ENCODE results near the gene SLC6A6. TPM values are rescaled to one million over a fixed set of nuclear protein-coding genes. Genes with fewer than 3 reads are reported as not detected.

SLC6A6 gene
- total and polyA plus RNA-seq, 8 donors, result 14.0 to 134 (median 20.8) TPM

GRCh38 chr3:14359348-14359747, 43.1 kb upstream of the SLC6A6 start:
- no peak for DNase-seq

DNA sequence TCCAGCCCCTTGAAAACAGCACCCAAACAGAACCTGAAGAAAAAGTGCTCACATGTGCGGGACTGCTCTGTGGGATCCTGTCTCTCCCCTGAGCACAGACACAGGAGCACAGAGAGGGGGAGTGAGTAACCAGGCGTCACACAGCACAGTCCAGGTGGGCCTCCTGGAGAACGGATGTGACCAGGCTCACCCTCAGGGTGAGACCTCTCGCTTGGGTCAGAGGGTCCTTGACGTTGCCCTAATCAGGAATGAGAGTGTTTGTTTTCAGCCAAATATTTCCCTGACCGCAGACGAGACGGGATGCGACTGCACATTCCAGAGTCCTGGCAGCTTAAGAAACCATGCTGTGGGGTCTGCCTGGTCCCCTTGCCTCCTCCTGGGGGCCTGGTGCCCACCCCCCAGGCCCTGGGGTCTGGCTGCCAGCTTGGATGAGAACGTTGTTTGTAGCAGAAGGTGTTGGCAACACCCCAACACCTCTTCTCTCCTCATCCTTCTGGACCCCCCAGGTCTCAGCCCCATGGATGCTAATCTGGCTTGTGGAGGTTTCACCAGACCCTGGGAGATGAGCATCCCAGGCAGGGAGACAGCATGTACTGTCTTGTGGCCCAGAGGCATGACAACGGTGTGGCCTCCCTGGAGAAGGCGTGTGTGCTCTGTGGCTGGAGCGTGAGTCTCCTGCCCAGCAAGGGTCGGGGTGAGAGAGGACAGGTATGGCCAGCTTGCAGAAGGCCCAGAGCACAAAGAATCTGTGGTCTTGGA, 42.1 kb upstream of the SLC6A6 start:
- H3K27me3 ChIP-seq, result peaks cover 0 to 14% of the 10 kb centered on the region in 2 donors
- no peak overlapping the region for H3K27ac ChIP-seq
- peaks cover 0 to 10% of the 10 kb centered on the region in 2 donors for H3K4me1 ChIP-seq
- intact Hi-C loops (cut with DNase I), result no loop called here
- ATAC-seq (no peak), DNase-seq (no peak)
- H3K36me3 ChIP-seq, result no peaks in the 10 kb centered on the region
- no peak overlapping the region for H3K4me3 ChIP-seq
- TF ChIP-seq, protein P1, sequence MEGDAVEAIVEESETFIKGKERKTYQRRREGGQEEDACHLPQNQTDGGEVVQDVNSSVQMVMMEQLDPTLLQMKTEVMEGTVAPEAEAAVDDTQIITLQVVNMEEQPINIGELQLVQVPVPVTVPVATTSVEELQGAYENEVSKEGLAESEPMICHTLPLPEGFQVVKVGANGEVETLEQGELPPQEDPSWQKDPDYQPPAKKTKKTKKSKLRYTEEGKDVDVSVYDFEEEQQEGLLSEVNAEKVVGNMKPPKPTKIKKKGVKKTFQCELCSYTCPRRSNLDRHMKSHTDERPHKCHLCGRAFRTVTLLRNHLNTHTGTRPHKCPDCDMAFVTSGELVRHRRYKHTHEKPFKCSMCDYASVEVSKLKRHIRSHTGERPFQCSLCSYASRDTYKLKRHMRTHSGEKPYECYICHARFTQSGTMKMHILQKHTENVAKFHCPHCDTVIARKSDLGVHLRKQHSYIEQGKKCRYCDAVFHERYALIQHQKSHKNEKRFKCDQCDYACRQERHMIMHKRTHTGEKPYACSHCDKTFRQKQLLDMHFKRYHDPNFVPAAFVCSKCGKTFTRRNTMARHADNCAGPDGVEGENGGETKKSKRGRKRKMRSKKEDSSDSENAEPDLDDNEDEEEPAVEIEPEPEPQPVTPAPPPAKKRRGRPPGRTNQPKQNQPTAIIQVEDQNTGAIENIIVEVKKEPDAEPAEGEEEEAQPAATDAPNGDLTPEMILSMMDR (IDR thresholded peaks at IDR 0.05), result no peak
- H3K9me3 ChIP-seq, result no peaks in the 10 kb centered on the region

More at GRCh38 chr3:14359348-14359747, 43.1 kb upstream of the SLC6A6 start:
- H3K27me3 ChIP-seq, result peaks cover 0 to 14% of the 10 kb centered on the region in 2 donors
- no peaks in the 10 kb centered on the region for H3K9me3 ChIP-seq
- no peak overlapping the region for H3K27ac ChIP-seq
- no peak overlapping the region for H3K4me3 ChIP-seq
- ATAC-seq, result no peak
- H3K36me3 ChIP-seq, result no peaks in the 10 kb centered on the region
- intact Hi-C loops (cut with DNase I), result no loop called here
- TF ChIP-seq, protein P1 (IDR thresholded peaks at IDR 0.05), result no peak
- peaks cover 0 to 9% of the 10 kb centered on the region in 2 donors for H3K4me1 ChIP-seq

- peaks cover 0 to 10% of the 10 kb centered on the region in 2 donors for H3K4me1 ChIP-seq
- H3K27ac ChIP-seq, result no peak overlapping the region
- H3K4me3 ChIP-seq, result no peak overlapping the region
- no peaks in the 10 kb centered on the region for H3K36me3 ChIP-seq
- ATAC-seq (no peak), DNase-seq (peak in 1 of 4 donors; percentile 22)
- TF ChIP-seq, protein P1 (IDR thresholded peaks at IDR 0.05), result no peak
- intact Hi-C loops (cut with DNase I), result no loop called here
- H3K9me3 ChIP-seq, result no peaks in the 10 kb centered on the region
- H3K27me3 ChIP-seq, result peaks cover 0 to 14% of the 10 kb centered on the region in 2 donors
These were observed 41.2 kb upstream of the SLC6A6 start for GRCh38 chr3:14361068-14361677.

- peak in 1 of 4 donors; percentile 2 for DNase-seq
- intact Hi-C loops (cut with DNase I), result no loop called here
- no peak overlapping the region for H3K27ac ChIP-seq
- H3K36me3 ChIP-seq, result no peaks in the 10 kb centered on the region
- peaks cover 0 to 14% of the 10 kb centered on the region in 2 donors for H3K27me3 ChIP-seq
- peaks cover 0 to 10% of the 10 kb centered on the region in 2 donors for H3K4me1 ChIP-seq
- ATAC-seq, result no peak
- no peaks in the 10 kb centered on the region for H3K9me3 ChIP-seq
- no peak overlapping the region for H3K4me3 ChIP-seq
- TF ChIP-seq, protein P1 (IDR thresholded peaks at IDR 0.05), result no peak
These were observed 39.5 kb upstream of the SLC6A6 start for GRCh38 chr3:14362890-14363289.

DNA sequence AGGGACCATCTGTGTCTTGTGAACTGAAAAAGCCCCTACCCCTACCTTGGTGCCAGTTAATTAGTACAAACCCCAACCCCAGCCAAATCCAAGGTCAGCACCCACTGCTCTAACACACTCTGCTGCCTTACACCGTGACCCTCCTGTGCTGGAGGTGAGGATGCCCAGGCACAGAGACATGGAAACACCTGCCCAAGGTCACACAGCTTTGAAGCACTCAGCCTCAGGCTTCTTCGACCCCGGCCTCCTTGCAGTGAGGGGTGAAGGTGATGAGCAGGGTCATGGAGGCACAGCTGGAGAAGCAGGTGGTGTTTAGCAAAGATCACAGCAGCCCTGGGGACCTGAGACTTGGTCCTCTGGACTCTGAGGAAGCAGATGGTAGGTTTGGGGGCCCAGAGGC, 39.0 kb upstream of the SLC6A6 start:
- ATAC-seq, result no peak
- no peak overlapping the region for H3K4me3 ChIP-seq
- no peak overlapping the region for H3K27ac ChIP-seq
- peak in 1 of 4 donors; percentile 20 for DNase-seq
- intact Hi-C loops (cut with DNase I), result no loop called here
- H3K9me3 ChIP-seq, result no peaks in the 10 kb centered on the region
- peaks cover 0 to 19% of the 10 kb centered on the region in 2 donors for H3K27me3 ChIP-seq
- H3K4me1 ChIP-seq, result peaks cover 0 to 10% of the 10 kb centered on the region in 2 donors
- TF ChIP-seq, protein P1 (IDR thresholded peaks at IDR 0.05), result no peak
- no peaks in the 10 kb centered on the region for H3K36me3 ChIP-seq
